Liver (tissue), 9 donors: ENCODE data around the gene KANK2. TPM values are rescaled to one million over a fixed set of nuclear protein-coding genes. Genes with fewer than 3 reads are reported as not detected.

Experiments used
- DNase-seq: peaks from one replicate; pipeline ENCODE4 v3.0.0-alpha.2; 2017; ENCODE audit warnings: low spot score
- H3K27ac ChIP-seq, 2 donors: one replicate each; pipeline ENCODE4 v1.7.0; 2013; ENCODE audit warnings: inconsistent platforms in 2 of 2, low read length in 2 of 2, control low read depth in 1 of 2, low read depth in 1 of 2, mild to moderate bottlenecking in 1 of 2
- H3K27me3 ChIP-seq, 4 donors: one replicate each; pipeline versions ENCODE4 v1.6.1 to v1.7.0; 2013; ENCODE audit warnings: low read length in 3 of 4, inconsistent platforms in 1 of 4, mild to moderate bottlenecking in 1 of 4, moderate library complexity in 1 of 4; ENCODE audit not compliant: control insufficient read depth in 4 of 4, insufficient read depth in 4 of 4
- H3K36me3 ChIP-seq, 4 donors: one replicate each; pipeline versions ENCODE4 v1.6.1 to v1.7.0; 2013; ENCODE audit warnings: low read length in 3 of 4, mild to moderate bottlenecking in 3 of 4, low read depth in 1 of 4, moderate library complexity in 1 of 4; ENCODE audit not compliant: control insufficient read depth in 4 of 4, insufficient read depth in 3 of 4
- H3K4me1 ChIP-seq, 4 donors: one replicate each; pipeline versions ENCODE4 v1.6.1 to v1.7.0; 2013; ENCODE audit warnings: low read length in 3 of 4, mild to moderate bottlenecking in 3 of 4, moderate library complexity in 1 of 4; ENCODE audit not compliant: control insufficient read depth in 4 of 4, insufficient read depth in 4 of 4
- H3K4me3 ChIP-seq, 3 donors: one replicate each; pipeline versions ENCODE4 v1.6.1 to v1.7.0; 2013; ENCODE audit warnings: low read length in 3 of 3, control low read depth in 1 of 3, low read depth in 1 of 3, mild to moderate bottlenecking in 1 of 3
- H3K9ac ChIP-seq, 2 donors: one replicate each; pipeline ENCODE4 v1.7.0; 2013; ENCODE audit warnings: low read length in 2 of 2, mild to moderate bottlenecking in 2 of 2, moderate library complexity in 2 of 2, control low read depth in 1 of 2, low read depth in 1 of 2
- H3K9me3 ChIP-seq, 4 donors: one replicate each; pipeline versions ENCODE4 v1.6.1 to v1.7.0; 2013; ENCODE audit warnings: low read length in 3 of 4; ENCODE audit not compliant: control insufficient read depth in 4 of 4
- ATF3 ChIP-seq: IDR thresholded peaks from 2 replicates; pipeline ENCODE4 v1.6.1; 2016; ENCODE audit warnings: antibody characterized with exemption
- EGR1 ChIP-seq, 2 donors: IDR thresholded peaks; 2 replicates each; pipeline ENCODE4 v1.6.1; 2016 to 2018; ENCODE audit warnings: antibody characterized with exemption in 2 of 2, low read depth in 2 of 2
- FOXA2 ChIP-seq: IDR thresholded peaks from 2 replicates; pipeline ENCODE4 v1.6.1; 2016; ENCODE audit warnings: antibody characterized with exemption
- GABPA ChIP-seq, 2 donors: IDR thresholded peaks in 1 of 2; conservative IDR thresholded peaks in 1 of 2; 2 replicates each; pipeline ENCODE4 v1.6.1; 2016; ENCODE audit warnings: antibody characterized with exemption in 2 of 2, mild to moderate bottlenecking in 1 of 2, moderate library complexity in 1 of 2
- HNF4A ChIP-seq, 2 donors: conservative IDR thresholded peaks; 2 replicates each; pipeline ENCODE4 v1.6.1; 2016; ENCODE audit warnings: antibody characterized with exemption in 2 of 2, mild to moderate bottlenecking in 2 of 2
- HNF4G ChIP-seq: IDR thresholded peaks from 2 replicates; pipeline ENCODE4 v1.6.1; 2016; ENCODE audit warnings: antibody characterized with exemption
- JUND ChIP-seq, 2 donors: IDR thresholded peaks; 2 replicates each; pipeline ENCODE4 v1.6.1; 2016; ENCODE audit warnings: antibody characterized with exemption in 2 of 2
- MAX ChIP-seq: IDR thresholded peaks from 2 replicates; pipeline ENCODE4 v1.6.1; 2016; ENCODE audit warnings: antibody characterized with exemption
- NR2F2 ChIP-seq: IDR thresholded peaks from 2 replicates; pipeline ENCODE4 v1.6.1; 2016; ENCODE audit warnings: antibody characterized with exemption
- RXRA ChIP-seq, 2 donors: IDR thresholded peaks; 2 replicates each; pipeline ENCODE4 v1.6.1; 2017 to 2018; ENCODE audit warnings: antibody characterized with exemption in 2 of 2, mild to moderate bottlenecking in 1 of 2
- SP1 ChIP-seq: IDR thresholded peaks from 2 replicates; pipeline ENCODE4 v1.6.1; 2018; ENCODE audit warnings: antibody characterized with exemption, mild to moderate bottlenecking
- TAF1 ChIP-seq: conservative IDR thresholded peaks from 2 replicates; pipeline ENCODE4 v1.6.1; 2016; ENCODE audit warnings: antibody characterized with exemption, mild to moderate bottlenecking
- YY1 ChIP-seq: IDR thresholded peaks from 2 replicates; pipeline ENCODE4 v1.6.1; 2016; ENCODE audit warnings: antibody characterized with exemption, mild to moderate bottlenecking
- WGBS: extraction: QIAGEN DNeasy Blood & Tissue Kit; methylation state at CpG from one replicate; pipeline ENCODE4 v1.1.7; 2013; 5-methylcytosine and 5-hydroxymethylcytosine counted together
- polyA plus RNA-seq, 2 donors: library from polyadenylated mRNA; stranded (reverse) in 1 of 2; unstranded in 1 of 2; fragments of 200-250 nt in 1 of 2; fragments of >200 nt in 1 of 2; fragmentation: Nextera tagmentation in 1 of 2; extraction: Ambion mirVana in 1 of 2; gene quantifications; one replicate each; pipeline versions ENCODE4 v1.2.1 to v1.2.3, GENCODE V29; 2013 to 2015
- total RNA-seq, 2 donors: library from RNA; depleted of rRNA; stranded (reverse); fragments of >200 nt; gene quantifications; one replicate each; pipeline ENCODE4 v1.2.3, GENCODE V29; 2014
- TF ChIP-seq, protein P1 (sequence below): IDR thresholded peaks from 2 replicates; pipeline ENCODE4 v1.6.1; 2016; ENCODE audit warnings: antibody characterized with exemption, mild to moderate bottlenecking
- donor health status: healthy.
- donor health status: healthy.
- donor health status: healthy.
- donor health status: healthy.
- donor health status: healthy.

KANK2 gene
- total and polyA plus RNA-seq, 4 donors, result 15.0 to 67.8 (median 40.6) TPM

- Histone ChIP-seq H3K36me3 (peaks cover 11 to 45% (median 19%) of the 10 kb centered on the region in 4 donors), H3K27ac (no peak overlapping the region), H3K9me3 (no peaks in the 10 kb centered on the region), H3K27me3 (no peaks in the 10 kb centered on the region), H3K4me3 (no peak overlapping the region), H3K4me1 (peaks cover 0 to 15% (median 8%) of the 10 kb centered on the region in 4 donors), H3K9ac (no peak overlapping the region)
- no peak for DNase-seq
- WGBS, result 88% methylated on average over 6 of the region's 6 CpGs
- TF ChIP-seq FOXA2 (no peak), ATF3 (no peak), NR2F2 (no peak), SP1 (no peak), EGR1 (IDR thresholded peaks at IDR 0.05; ENCODE audit: low read depth in 2 of 2) (no peak), MAX (no peak), RXRA (IDR thresholded peaks at IDR 0.05) (no peak), HNF4G (no peak), JUND (IDR thresholded peaks at IDR 0.05) (no peak), TAF1 (no peak)
Observed at GRCh38 chr19:11172576-11172975, 24.8 kb downstream of the KANK2 start.

DNA sequence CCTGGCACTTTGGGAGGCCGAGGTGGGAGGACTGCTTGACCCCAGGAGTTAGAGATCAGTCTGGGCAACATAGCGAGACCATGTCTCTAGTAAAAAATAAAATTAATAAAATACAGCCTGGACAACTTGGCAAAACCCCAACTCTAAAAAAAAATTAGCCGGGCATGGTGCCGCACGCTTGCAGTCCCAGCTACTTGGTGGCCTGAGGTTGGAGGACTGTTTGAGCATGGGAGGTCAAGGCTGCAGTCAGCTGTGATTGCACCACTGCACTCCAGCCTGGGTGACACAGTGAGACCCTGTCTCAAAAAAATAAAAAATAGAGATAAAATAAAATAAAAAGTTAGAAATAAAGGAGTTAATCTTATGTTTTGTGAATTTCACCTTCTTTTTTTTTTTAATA lies 26.2 kb downstream of the KANK2 start:
- Histone ChIP-seq H3K4me3 (no peak overlapping the region), H3K27ac (peak overlapping the region; percentile 45 to 73), H3K9me3 (no peaks in the 10 kb centered on the region), H3K4me1 (peaks cover 0 to 15% (median 12%) of the 10 kb centered on the region in 4 donors), H3K36me3 (peaks cover 9 to 40% (median 16%) of the 10 kb centered on the region in 4 donors), H3K27me3 (no peaks in the 10 kb centered on the region), H3K9ac (no peak overlapping the region)
- no peak for DNase-seq
- TF ChIP-seq JUND (IDR thresholded peaks at IDR 0.05) (peak in 1 of 2 donors; percentile 31), HNF4G (no peak), GABPA (IDR thresholded peaks at IDR 0.05 in 1 of 2, conservative IDR thresholded peaks at IDR 0.05 in 1 of 2) (no peak), HNF4A (conservative IDR thresholded peaks at IDR 0.05) (peak; percentile 66 to 68), NR2F2 (peak; percentile 78), YY1 (peak; percentile 66), RXRA (IDR thresholded peaks at IDR 0.05) (peak; percentile 81), SP1 (peak; percentile 43)
- TF ChIP-seq, protein P1, sequence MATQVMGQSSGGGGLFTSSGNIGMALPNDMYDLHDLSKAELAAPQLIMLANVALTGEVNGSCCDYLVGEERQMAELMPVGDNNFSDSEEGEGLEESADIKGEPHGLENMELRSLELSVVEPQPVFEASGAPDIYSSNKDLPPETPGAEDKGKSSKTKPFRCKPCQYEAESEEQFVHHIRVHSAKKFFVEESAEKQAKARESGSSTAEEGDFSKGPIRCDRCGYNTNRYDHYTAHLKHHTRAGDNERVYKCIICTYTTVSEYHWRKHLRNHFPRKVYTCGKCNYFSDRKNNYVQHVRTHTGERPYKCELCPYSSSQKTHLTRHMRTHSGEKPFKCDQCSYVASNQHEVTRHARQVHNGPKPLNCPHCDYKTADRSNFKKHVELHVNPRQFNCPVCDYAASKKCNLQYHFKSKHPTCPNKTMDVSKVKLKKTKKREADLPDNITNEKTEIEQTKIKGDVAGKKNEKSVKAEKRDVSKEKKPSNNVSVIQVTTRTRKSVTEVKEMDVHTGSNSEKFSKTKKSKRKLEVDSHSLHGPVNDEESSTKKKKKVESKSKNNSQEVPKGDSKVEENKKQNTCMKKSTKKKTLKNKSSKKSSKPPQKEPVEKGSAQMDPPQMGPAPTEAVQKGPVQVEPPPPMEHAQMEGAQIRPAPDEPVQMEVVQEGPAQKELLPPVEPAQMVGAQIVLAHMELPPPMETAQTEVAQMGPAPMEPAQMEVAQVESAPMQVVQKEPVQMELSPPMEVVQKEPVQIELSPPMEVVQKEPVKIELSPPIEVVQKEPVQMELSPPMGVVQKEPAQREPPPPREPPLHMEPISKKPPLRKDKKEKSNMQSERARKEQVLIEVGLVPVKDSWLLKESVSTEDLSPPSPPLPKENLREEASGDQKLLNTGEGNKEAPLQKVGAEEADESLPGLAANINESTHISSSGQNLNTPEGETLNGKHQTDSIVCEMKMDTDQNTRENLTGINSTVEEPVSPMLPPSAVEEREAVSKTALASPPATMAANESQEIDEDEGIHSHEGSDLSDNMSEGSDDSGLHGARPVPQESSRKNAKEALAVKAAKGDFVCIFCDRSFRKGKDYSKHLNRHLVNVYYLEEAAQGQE, result no peak
- WGBS, result 31% methylated on average over 5 of the region's 5 CpGs
